Measurements from ENCODE around the gene PPEF2. TPM values are rescaled to one million over a fixed set of nuclear protein-coding genes. Genes with fewer than 3 reads are reported as not detected.

PPEF2 gene
- total RNA-seq, 1 donor from 2014 or later = under 0.01 TPM

DNA sequence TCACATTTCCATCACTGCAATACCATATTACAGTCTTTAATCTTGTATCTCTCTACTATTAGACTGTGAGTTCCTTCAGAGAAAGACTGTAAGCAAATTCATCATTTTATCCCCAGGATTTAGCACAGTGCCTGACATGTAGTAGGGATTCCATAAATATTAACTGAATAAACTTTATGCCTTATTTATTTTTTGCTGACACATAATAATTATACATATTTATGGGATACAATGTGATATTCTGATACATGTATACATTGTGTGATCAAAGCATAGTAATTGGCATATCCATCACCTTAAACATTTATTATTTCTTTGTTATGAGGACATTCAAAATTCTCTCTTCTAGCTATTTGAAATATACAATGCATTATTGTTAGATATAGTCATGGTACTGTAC is 3.7 kb downstream of the PPEF2 start:
- DNase-seq (ENCODE audit: low read depth in 2 of 2) = no peak

DNA sequence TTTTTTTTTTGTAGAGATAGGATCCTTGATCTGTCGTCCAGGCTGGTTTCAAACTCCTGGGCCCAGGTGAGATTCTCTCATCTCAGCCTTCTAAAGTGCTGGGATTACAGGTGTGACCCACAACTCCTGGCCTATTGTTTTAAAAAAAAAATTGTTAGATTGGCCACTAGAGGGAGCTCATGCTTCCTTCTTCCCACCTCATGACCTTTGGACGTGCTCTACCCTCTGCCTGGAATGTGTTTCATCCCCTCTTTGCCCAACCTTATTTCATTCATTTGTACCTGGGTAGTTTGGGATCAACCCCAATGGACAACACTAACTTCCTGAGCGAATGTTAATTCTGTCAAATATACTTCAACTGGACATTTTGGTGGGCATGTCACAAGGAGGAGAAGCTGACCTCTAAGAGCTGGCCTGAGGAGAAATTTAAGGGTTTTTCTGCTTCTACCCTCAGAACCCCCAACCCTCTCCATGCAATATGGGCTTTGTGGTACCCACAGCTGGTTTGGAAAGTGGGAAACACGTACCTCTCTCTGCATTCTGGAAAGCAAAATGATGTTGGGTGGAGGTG is 6.4 kb downstream of the PPEF2 start:
- DNase-seq (ENCODE audit: low read depth in 2 of 2) = peak; percentile 33 to 50

GRCh38 chr4:75892508-75892907 is 9.7 kb downstream of the PPEF2 start:
- DNase-seq (ENCODE audit: low read depth in 2 of 2) = no peak

DNA sequence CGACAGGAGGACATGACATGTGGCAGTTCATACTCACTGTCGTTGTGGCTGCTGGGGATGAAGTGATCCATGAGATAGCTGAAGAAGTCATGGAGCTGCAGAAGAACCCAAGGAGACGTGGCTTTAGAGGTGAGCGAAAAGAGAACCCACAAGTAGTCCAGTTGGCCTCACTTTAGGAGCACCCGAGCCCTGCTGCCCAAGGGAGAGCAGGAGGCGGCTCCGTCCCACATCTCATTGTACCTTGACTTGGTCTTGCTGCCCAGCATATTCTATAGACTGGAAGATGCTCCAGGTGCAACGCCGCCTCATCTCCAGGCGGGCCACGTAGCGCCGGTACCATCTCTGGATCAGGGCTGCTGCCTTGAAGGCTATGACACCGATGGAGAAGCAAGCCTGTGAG is 10.6 kb downstream of the PPEF2 start:
- no peak for DNase-seq (ENCODE audit: low read depth in 2 of 2)

GRCh38 chr4:75889537-75890199 is 12.6 kb downstream of the PPEF2 start:
- DNase-seq (ENCODE audit: low read depth in 2 of 2) = no peak

- no peak for DNase-seq (ENCODE audit: low read depth in 2 of 2)
Measured at GRCh38 chr4:75886104-75886503, 16.1 kb downstream of the PPEF2 start.

DNA sequence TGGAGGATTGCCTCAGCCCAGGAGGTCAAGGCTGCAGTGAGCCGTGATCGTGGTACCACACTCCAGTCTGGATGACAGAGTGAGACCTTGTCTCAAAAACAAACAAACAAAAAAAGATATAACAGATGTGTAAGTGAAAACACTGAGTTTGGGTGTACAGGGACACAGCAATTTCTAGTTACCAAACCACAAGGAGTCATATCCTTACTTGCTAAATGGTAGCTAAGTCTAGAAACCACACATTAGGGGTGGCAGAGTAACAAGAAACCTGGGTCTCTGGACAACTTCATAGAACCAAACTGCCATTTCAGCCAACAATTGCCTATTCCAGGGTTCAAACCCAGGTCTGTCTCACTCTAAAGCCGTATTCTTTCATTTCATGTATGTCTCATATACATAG is 20.8 kb downstream of the PPEF2 start:
- DNase-seq (ENCODE audit: low read depth in 2 of 2) = no peak

GRCh38 chr4:75880278-75880677 is 22.0 kb downstream of the PPEF2 start:
- DNase-seq (ENCODE audit: low read depth in 2 of 2) = no peak

GRCh38 chr4:75878246-75878756 is 24.0 kb downstream of the PPEF2 start:
- DNase-seq (ENCODE audit: low read depth in 2 of 2) = no peak

GRCh38 chr4:75876218-75876617 is 26.0 kb downstream of the PPEF2 start:
- DNase-seq (ENCODE audit: low read depth in 2 of 2) = no peak

DNA sequence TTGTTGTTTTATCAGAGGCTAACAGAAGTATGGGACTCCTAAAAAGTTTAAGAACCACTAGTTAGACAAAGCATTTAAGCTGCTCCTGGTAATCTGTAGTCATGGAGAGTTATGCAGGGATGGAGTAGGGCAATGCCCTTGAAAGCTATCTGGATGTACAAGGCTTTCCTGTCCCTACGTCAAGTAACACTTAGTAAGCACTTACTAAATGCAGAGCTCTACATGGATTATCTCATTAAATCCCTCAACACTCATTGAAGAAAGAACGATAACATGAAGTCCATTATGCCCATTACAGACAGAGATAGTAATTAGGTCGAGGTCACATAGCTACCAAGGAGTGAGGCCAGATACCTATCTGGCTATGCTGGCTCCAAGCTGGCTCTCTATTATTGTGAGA is 33.2 kb downstream of the PPEF2 start:
- no peak for DNase-seq (ENCODE audit: low read depth in 2 of 2)

DNA sequence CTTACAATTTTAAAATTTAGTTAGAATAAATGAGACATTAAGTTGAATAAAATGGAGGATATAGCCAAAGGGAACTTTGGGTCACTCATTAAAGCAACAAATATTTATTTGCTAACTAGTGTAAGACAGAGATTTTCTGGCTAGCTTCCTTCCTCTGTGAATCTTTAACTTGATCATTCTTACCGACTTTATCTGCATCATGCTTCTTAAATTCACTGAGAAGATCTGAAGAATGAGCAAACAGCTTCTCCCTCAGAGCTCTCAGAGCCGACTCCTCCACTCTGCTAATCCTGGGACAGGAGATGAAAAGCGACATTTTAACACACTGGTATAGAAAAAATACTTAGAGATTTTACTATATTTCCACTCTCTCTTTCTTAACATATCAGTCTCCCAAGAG is 35.1 kb downstream of the PPEF2 start:
- DNase-seq (ENCODE audit: low read depth in 2 of 2) = no peak

- DNase-seq (ENCODE audit: low read depth in 2 of 2) = no peak
Measured at GRCh38 chr4:75860606-75861005, 41.6 kb downstream of the PPEF2 start.

- no peak for DNase-seq (ENCODE audit: low read depth in 2 of 2)
Measured at GRCh38 chr4:75858721-75859120, 43.5 kb downstream of the PPEF2 start.

DNA sequence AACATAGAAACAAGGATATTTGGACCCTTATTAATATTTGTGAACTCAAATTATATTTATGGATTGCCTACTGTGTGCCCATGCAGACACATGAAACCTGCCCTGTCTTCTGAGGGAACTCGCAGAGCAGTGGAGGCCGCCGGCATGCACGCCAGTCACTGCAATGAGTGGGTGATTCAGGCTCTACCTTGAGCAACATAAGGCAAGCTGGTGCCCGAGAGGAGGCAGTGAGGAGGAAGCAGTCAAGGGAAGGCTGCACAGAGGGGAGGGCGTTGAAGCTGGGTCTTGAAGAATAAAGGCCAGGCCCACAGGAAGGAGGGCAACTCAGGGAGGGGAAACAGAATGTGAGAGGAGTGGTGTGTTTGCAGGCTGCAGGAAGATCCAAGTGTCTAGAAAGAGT is 52.8 kb downstream of the PPEF2 start:
- peak in 1 of 2 donors; percentile 19 for DNase-seq (ENCODE audit: low read depth in 2 of 2)

- DNase-seq (ENCODE audit: low read depth in 2 of 2) = peak in 1 of 2 donors; percentile 32
Measured at GRCh38 chr4:75848891-75849290, 53.4 kb downstream of the PPEF2 start.

GRCh38 chr4:75848171-75848760 is 54.0 kb downstream of the PPEF2 start:
- DNase-seq (ENCODE audit: low read depth in 2 of 2) = peak; percentile 84 to 88

DNA sequence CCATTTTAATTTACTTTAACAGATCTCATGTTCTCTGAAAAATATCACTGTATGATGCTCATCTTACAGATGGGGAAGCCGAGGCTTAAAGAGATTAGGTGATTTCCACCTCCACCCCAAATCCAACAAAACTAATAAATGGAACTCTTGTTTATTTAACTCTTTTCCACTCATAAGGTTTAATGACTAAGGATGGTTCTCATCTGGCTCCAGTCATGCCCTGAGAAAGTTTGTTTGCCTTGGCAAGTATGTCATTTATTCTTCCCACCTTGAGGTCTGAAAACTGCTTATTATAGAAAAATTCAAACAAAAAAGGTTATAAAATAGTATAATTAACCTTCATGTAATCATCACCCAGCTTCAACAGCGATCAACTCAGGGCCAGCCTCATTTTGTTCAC is 56.3 kb downstream of the PPEF2 start:
- DNase-seq (ENCODE audit: low read depth in 2 of 2) = no peak

GRCh38 chr4:75844151-75844662 is 58.0 kb downstream of the PPEF2 start:
- peak in 1 of 2 donors; percentile 7 for DNase-seq (ENCODE audit: low read depth in 2 of 2)

DNA sequence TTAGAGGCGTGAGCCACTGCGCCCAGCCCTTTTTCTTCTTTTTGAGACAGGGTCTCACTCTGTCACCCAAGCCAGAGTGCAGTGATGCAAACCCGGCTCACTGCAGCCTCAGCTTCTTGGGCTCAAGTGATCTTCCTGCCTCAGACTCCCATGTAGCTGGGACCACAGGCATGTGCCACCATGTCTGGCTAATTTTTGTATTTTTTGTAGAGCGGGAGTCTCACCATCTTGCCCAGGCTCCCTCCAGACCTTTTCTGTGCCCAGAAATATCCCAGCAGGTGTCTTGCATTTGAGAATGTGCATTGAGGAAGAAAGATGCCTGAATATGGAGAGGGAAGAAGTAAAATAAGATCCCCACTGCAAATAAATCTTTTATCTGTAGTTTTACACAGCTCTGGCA is 58.7 kb downstream of the PPEF2 start:
- DNase-seq (ENCODE audit: low read depth in 2 of 2) = no peak

DNA sequence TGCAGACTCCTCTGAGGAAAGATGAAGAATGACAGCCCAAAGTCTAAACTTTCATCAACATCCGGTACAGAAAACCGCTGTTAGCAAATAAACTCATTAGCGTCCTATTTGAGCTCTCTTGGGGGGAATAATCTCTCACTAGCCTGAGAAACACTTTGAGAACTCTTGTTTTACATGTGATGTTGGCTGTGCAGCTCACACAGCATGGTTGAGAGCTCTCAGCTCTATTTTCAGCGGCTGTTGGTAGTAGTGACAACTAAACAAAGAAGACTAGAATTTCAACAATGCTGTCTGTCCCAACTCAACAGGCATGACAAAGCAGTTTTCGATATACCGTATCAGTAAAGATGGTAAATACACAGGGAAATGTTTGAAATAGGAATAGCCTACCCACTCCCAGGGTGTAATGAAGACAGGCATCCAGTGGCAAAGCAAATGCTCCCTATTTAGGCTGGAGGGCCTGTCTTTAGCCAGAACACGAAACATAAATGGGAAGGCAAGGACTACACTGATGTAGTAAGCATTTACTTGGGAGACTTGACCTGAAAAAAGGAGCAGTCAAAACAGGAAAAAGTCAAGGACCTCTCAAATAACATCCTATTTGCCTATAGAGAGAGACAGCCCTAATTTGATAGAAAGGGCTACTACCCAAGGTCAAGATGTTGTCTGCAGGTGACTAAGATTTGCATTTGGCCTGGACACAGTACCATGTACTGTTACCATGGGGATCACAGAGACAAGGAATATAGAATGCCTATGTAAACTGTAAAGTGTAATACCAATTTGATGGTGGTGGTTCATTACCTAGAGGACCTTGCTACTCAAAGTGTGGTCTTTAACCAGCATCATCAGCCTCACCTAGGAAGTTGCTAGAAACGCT is 60.4 kb downstream of the PPEF2 start:
- DNase-seq (ENCODE audit: low read depth in 2 of 2) = no peak

DNA sequence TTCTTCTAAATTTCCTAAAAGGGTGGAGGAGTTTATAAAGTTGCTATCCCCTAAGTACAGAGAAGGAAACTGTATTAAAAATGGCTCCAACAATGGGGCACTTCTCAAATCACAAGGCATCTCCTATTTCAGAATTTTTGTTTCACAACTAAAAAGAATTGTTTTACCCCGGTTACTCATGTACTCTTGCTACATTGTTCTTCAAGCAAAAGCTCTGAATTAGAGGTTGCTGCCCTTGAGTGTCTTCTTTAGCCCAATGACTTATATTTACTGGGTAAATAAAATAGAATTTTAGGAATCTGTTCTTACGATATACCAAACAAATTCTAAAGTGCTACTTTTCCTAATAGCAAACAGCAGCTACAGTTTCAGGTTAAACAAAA is 67.5 kb downstream of the PPEF2 start:
- no peak for DNase-seq (ENCODE audit: low read depth in 2 of 2)
